ENCODE data around the gene CFAP46.

CFAP46 gene

GRCh38 chr10:132942101-132943057, at the start of gene CFAP46:
TSS of gene CFAP46 (minus strand) at chr10:132942570. CDS start at chr10:132942484, 86 bp downstream.
- peak within 1 kb of the TSS; percentile 59 for H3K4me3 ChIP-seq (ENCODE audit: low read depth, low read length)
- no peak for DNase-seq (ENCODE audit: low read depth)

GRCh38 chr10:132991706-132992432, 49.5 kb upstream of the CFAP46 start:
- no peak overlapping the region for H3K4me3 ChIP-seq (ENCODE audit: low read depth, low read length)
- no peak for DNase-seq (ENCODE audit: low read depth)

GRCh38 chr10:132990684-132991545, 48.5 kb upstream of the CFAP46 start:
- no peak overlapping the region for H3K4me3 ChIP-seq (ENCODE audit: low read depth, low read length)
- DNase-seq (ENCODE audit: low read depth): no peak

- DNase-seq (ENCODE audit: low read depth): no peak
- no peak overlapping the region for H3K4me3 ChIP-seq (ENCODE audit: low read depth, low read length)
These were observed 47.4 kb upstream of the CFAP46 start for GRCh38 chr10:132989476-132990415.

- H3K4me3 ChIP-seq (ENCODE audit: low read depth, low read length): no peak overlapping the region
- no peak for DNase-seq (ENCODE audit: low read depth)
These were observed 46.6 kb upstream of the CFAP46 start for GRCh38 chr10:132988988-132989387.

GRCh38 chr10:132987671-132988571, 45.6 kb upstream of the CFAP46 start:
- peak; percentile 39 for DNase-seq (ENCODE audit: low read depth)
- no peak overlapping the region for H3K4me3 ChIP-seq (ENCODE audit: low read depth, low read length)

GRCh38 chr10:132986978-132987377, 44.6 kb upstream of the CFAP46 start:
- no peak overlapping the region for H3K4me3 ChIP-seq (ENCODE audit: low read depth, low read length)
- DNase-seq (ENCODE audit: low read depth): no peak

- DNase-seq (ENCODE audit: low read depth): no peak
- no peak overlapping the region for H3K4me3 ChIP-seq (ENCODE audit: low read depth, low read length)
These were observed 44.2 kb upstream of the CFAP46 start for GRCh38 chr10:132986576-132986975.

- no peak overlapping the region for H3K4me3 ChIP-seq (ENCODE audit: low read depth, low read length)
- no peak for DNase-seq (ENCODE audit: low read depth)
These were observed 43.7 kb upstream of the CFAP46 start for GRCh38 chr10:132986076-132986475.

- no peak overlapping the region for H3K4me3 ChIP-seq (ENCODE audit: low read depth, low read length)
- no peak for DNase-seq (ENCODE audit: low read depth)
These were observed 43.2 kb upstream of the CFAP46 start for GRCh38 chr10:132985546-132985900.

- no peak for DNase-seq (ENCODE audit: low read depth)
- no peak overlapping the region for H3K4me3 ChIP-seq (ENCODE audit: low read depth, low read length)
These were observed 42.6 kb upstream of the CFAP46 start for GRCh38 chr10:132984801-132985545.

GRCh38 chr10:132984008-132984295, 41.6 kb upstream of the CFAP46 start:
- no peak for DNase-seq (ENCODE audit: low read depth)
- H3K4me3 ChIP-seq (ENCODE audit: low read depth, low read length): no peak overlapping the region

GRCh38 chr10:132983252-132984007, 41.1 kb upstream of the CFAP46 start:
- H3K4me3 ChIP-seq (ENCODE audit: low read depth, low read length): no peak overlapping the region
- DNase-seq (ENCODE audit: low read depth): no peak

GRCh38 chr10:132982301-132982989, 40.1 kb upstream of the CFAP46 start:
- DNase-seq (ENCODE audit: low read depth): no peak
- no peak overlapping the region for H3K4me3 ChIP-seq (ENCODE audit: low read depth, low read length)

- no peak overlapping the region for H3K4me3 ChIP-seq (ENCODE audit: low read depth, low read length)
- DNase-seq (ENCODE audit: low read depth): no peak
These were observed 39.4 kb upstream of the CFAP46 start for GRCh38 chr10:132981746-132982145.

- no peak for DNase-seq (ENCODE audit: low read depth)
- H3K4me3 ChIP-seq (ENCODE audit: low read depth, low read length): no peak overlapping the region
These were observed 38.8 kb upstream of the CFAP46 start for GRCh38 chr10:132981173-132981555.

Data from skeletal muscle cell (primary cell).